ENCODE results near the gene HOXA3. TPM values are rescaled to one million over a fixed set of nuclear protein-coding genes. Genes with fewer than 3 reads are reported as not detected.

HOXA3 gene
- total and polyA plus RNA-seq, 9 donors = 0.36 to 50.9 (median 2.3) TPM

GRCh38 chr7:27164367-27165088 is 12.1 kb upstream of the HOXA3 start:
- no peak for DNase-seq
- Histone ChIP-seq H3K9me3 (no peaks in the 10 kb centered on the region), H3K27me3 (peaks cover 11% of the 10 kb centered on the region), H3K36me3 (no peaks in the 10 kb centered on the region), H3K4me3 (peak overlapping the region; percentile 53), H3K27ac (no peak overlapping the region), H3K4me1 (ENCODE audit: insufficient read depth) (peaks cover 2% of the 10 kb centered on the region)
- intact Hi-C loops (cut with DNase I) = loop anchor here (5.0 to 10.0 kb wide), 5 partner anchors 790 to 1280 kb away; no protein-coding TSS in a partner anchor
- WGBS, 3 donors = 8 to 14% (median 8%) methylated on average over 44 to 47 of the region's 47 CpGs
- TF ChIP-seq POLR2A (IDR thresholded peaks at IDR 0.05) = no peak
- TF ChIP-seq EP300 (IDR thresholded peaks at IDR 0.05) = no peak
- TF ChIP-seq CTCF (IDR thresholded peaks at IDR 0.05) = no peak

GRCh38 chr7:27164045-27164366 is 11.6 kb upstream of the HOXA3 start:
- intact Hi-C loops (cut with DNase I) = loop anchor here in 3 of 4 donors (5.0 to 10.0 kb wide), 4 partner anchors 789 to 1279 kb away; no protein-coding TSS in a partner anchor
- no peak overlapping the region for H3K27ac ChIP-seq
- H3K36me3 ChIP-seq = no peaks in the 10 kb centered on the region
- H3K4me1 ChIP-seq (ENCODE audit: insufficient read depth) = peaks cover 2% of the 10 kb centered on the region
- DNase-seq = no peak
- peaks cover 11% of the 10 kb centered on the region for H3K27me3 ChIP-seq
- H3K4me3 ChIP-seq = peak overlapping the region; percentile 53
- H3K9me3 ChIP-seq = no peaks in the 10 kb centered on the region
- TF ChIP-seq EP300 (IDR thresholded peaks at IDR 0.05) (no peak), CTCF (IDR thresholded peaks at IDR 0.05) (no peak), POLR2A (IDR thresholded peaks at IDR 0.05) (no peak)
- WGBS, 3 donors = 49 to 59% (median 54%) methylated on average over 12 of the region's 12 CpGs

- TF ChIP-seq POLR2A (IDR thresholded peaks at IDR 0.05) (no peak), CTCF (IDR thresholded peaks at IDR 0.05) (no peak), EP300 (IDR thresholded peaks at IDR 0.05) (no peak)
- Histone ChIP-seq H3K27ac (no peak overlapping the region), H3K4me3 (peak overlapping the region; percentile 53), H3K27me3 (peaks cover 11% of the 10 kb centered on the region), H3K9me3 (no peaks in the 10 kb centered on the region), H3K4me1 (ENCODE audit: insufficient read depth) (peaks cover 2% of the 10 kb centered on the region), H3K36me3 (no peaks in the 10 kb centered on the region)
- intact Hi-C loops (cut with DNase I) = loop anchor here in 3 of 4 donors (5.0 to 10.0 kb wide), 4 partner anchors 789 to 1279 kb away; no protein-coding TSS in a partner anchor
- DNase-seq = peak in 2 of 5 donors; percentile 8 to 23
- WGBS, 3 donors = 72 to 82% (median 81%) methylated on average over 24 of the region's 24 CpGs
Measured at GRCh38 chr7:27163288-27164044, 11.1 kb upstream of the HOXA3 start.

- Histone ChIP-seq H3K36me3 (no peaks in the 10 kb centered on the region), H3K9me3 (no peaks in the 10 kb centered on the region), H3K4me3 (peak overlapping the region; percentile 53), H3K27ac (no peak overlapping the region), H3K27me3 (peaks cover 9% of the 10 kb centered on the region), H3K4me1 (ENCODE audit: insufficient read depth) (peaks cover 2% of the 10 kb centered on the region)
- whole genome bisulfite sequencing, 3 donors = 84 to 90% (median 88%) methylated on average over 7 of the region's 7 CpGs
- DNase-seq = no peak
- TF ChIP-seq EP300 (IDR thresholded peaks at IDR 0.05) = no peak
- no peak for TF ChIP-seq POLR2A (IDR thresholded peaks at IDR 0.05)
- no peak for TF ChIP-seq CTCF (IDR thresholded peaks at IDR 0.05)
- intact Hi-C loops (cut with DNase I) = loop anchor here in 3 of 4 donors (5.0 to 10.0 kb wide), 4 partner anchors 788 to 1278 kb away; no protein-coding TSS in a partner anchor
Measured at GRCh38 chr7:27162561-27163287, 10.3 kb upstream of the HOXA3 start.

Measured in ovary (tissue), 9 donors.